Endothelial cell of umbilical vein (primary cell): ENCODE measurements around the gene TAGLN2.

ENCODE experiments used
- CTCF ChIP-seq, 2 donors: IDR thresholded peaks; 1 replicate in 1 of 2; 2 replicates in 1 of 2; pipeline ENCODE4 v1.5.1; 2011; ENCODE audit warnings: low read length in 2 of 2, mild to moderate bottlenecking in 2 of 2, moderate library complexity in 2 of 2, control low read depth in 1 of 2, inconsistent platforms in 1 of 2, low read depth in 1 of 2; ENCODE audit not compliant: insufficient read depth in 1 of 2; ENCODE audit errors: extremely low read depth in 1 of 2
- EZH2 ChIP-seq: IDR thresholded peaks from 2 replicates; pipeline ENCODE4 v1.6.1; 2012; ENCODE audit warnings: borderline replicate concordance, low read depth, mild to moderate bottlenecking, moderate library complexity, low read length, inconsistent platforms; ENCODE audit not compliant: severe bottlenecking
- FOS ChIP-seq: IDR thresholded peaks from 2 replicates; pipeline ENCODE4 v1.6.1; 2011; ENCODE audit warnings: mild to moderate bottlenecking, low read length, moderate library complexity, borderline replicate concordance; ENCODE audit not compliant: insufficient read depth
- GATA2 ChIP-seq: IDR thresholded peaks from 2 replicates; pipeline ENCODE4 v1.7.0; 2011; ENCODE audit warnings: low read depth, mild to moderate bottlenecking, moderate library complexity, mixed read lengths, low read length; ENCODE audit not compliant: insufficient read length, insufficient read depth
- JUN ChIP-seq: IDR thresholded peaks from 2 replicates; pipeline ENCODE4 v1.6.1; 2011; ENCODE audit warnings: borderline replicate concordance, low read depth; ENCODE audit not compliant: insufficient read length, insufficient read depth
- MAX ChIP-seq: IDR thresholded peaks from 2 replicates; pipeline ENCODE4 v1.6.1; 2011; ENCODE audit not compliant: insufficient read depth, insufficient read length
- MYC ChIP-seq: IDR thresholded peaks from one replicate; pipeline ENCODE4 v1.6.1; 2011; ENCODE audit warnings: mild to moderate bottlenecking, low read depth, low read length
- POLR2A ChIP-seq: IDR thresholded peaks from 2 replicates; pipeline ENCODE4 v1.6.1; 2012; ENCODE audit warnings: low read depth, mild to moderate bottlenecking, control low read depth, low read length
- POLR2AphosphoS5 ChIP-seq: IDR thresholded peaks from 2 replicates; pipeline ENCODE4 v1.6.1; 2012; ENCODE audit warnings: low read depth, mild to moderate bottlenecking, control low read depth, low read length, moderate library complexity; ENCODE audit not compliant: insufficient read depth

GRCh38 chr1:159896546-159896930 is 28.8 kb downstream of the TAGLN2 start:
- TF ChIP-seq POLR2A: no peak
- no peak for TF ChIP-seq CTCF (IDR thresholded peaks at IDR 0.05; ENCODE audit: extremely low read depth in 1 of 2, insufficient read depth in 1 of 2, low read depth in 1 of 2, low read length in 2 of 2)
- TF ChIP-seq POLR2AphosphoS5: no peak
- TF ChIP-seq MAX: no peak
- TF ChIP-seq MYC: no peak
- TF ChIP-seq EZH2: no peak
- no peak for TF ChIP-seq GATA2
- TF ChIP-seq JUN: no peak
- TF ChIP-seq FOS: no peak
